HG03025 (cell line): ENCODE results near the gene ADGRL3.
"Not testable (repeated sequence)": the region's sequence is repeated elsewhere in the genome, so short reads cannot be mapped to it uniquely, and the experiment has no call there.

ENCODE experiments used
- ATAC-seq: cut with Tn5 transposase; IDR thresholded peaks from one replicate; pipeline ENCODE4 v1.9.1; 2021; ENCODE audit warnings: mild to moderate bottlenecking, moderate library complexity; ENCODE audit not compliant: unreplicated experiment, low FRiP score

The ADGRL3 gene

DNA sequence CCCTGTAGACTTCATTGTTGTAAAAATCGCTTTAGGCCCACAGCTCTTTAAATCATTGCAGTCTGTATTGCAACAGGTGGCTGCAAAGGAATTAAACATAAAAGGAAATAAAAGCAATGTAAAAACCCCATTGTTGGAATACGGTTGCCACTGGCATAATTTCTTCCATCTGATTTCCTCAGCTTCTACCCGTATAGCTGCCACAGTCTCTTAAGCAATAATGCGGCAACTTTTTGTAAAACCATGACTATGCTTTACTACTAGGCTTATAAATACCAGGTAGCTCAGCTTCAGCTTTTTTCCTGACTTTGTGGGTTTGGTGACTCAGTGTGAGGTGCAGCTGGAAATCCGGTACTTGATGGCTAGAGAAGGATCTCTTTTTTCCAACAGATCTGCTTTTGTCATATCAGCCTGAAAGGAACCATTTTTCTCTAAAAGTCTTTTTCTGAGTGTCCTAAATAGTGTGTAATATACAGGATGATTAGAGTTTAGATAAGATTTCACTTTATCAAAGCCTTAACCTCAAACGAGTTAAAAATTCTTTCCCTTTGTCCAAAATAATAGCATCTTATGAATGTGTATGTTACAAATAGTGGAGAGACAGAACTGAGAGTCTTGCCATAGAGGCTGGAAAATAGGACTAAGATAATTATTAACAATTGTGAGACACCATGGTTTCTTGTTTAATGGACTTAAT lies 268.0 kb downstream of the ADGRL3 start:
- no peak for ATAC-seq

DNA sequence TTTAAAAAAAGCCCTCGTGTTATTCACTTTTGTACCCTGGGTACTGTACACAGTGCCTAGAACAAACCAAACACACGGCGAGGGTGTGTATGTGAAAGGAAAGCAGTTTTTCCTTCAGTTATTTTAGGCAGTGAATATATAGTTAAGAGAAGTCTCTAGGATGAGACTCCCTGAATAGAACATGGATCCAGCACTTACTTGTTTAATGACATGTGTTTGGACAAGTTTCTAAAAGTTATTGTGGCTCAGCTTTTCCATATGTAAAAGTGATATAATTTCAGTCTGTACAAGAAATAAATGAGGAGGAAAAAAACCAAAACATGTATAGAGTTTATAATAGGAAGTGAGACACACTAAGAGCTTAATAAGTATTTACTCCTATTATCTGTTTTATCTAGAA lies 273.2 kb downstream of the ADGRL3 start:
- no peak for ATAC-seq

DNA sequence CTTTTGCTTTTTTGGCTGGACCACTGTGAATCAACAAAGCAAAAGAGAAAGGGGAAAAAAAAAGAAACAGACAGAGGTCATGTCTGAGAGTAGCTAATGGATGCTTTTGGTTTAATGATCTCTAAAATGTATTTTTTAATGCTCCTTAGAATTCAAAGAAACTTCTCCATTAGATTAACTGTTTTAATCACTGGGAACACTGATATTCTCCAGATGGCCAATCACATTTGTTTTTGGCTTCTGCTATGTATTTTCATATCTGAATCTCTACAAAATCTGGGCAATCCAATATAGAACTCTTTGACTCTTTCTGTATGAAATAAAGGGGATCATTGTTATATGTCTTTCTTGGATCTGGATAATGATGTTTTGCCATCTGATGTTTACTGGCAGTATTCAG lies 278.2 kb downstream of the ADGRL3 start:
- no peak for ATAC-seq

DNA sequence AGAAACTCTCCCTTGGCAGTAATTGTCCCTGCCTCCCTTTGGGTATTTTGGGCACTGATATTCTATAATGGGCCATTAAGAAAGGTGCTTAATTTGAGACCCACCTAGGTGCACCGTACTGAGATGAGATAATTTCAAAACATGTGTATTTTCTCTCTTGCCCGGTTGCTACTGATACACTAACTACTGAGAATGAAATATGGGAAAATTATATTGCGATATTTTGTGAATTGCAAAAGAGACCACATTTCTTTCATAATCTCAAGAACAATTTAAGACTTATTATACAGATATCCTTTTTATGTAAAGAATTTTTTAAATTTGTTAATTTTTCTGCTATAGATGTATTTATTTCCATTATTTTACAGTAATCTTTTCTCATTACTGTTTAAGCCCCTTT lies 284.9 kb downstream of the ADGRL3 start:
- ATAC-seq = no peak

- ATAC-seq = no peak
Measured at GRCh38 chr4:61489927-61490326, 289.8 kb downstream of the ADGRL3 start.

DNA sequence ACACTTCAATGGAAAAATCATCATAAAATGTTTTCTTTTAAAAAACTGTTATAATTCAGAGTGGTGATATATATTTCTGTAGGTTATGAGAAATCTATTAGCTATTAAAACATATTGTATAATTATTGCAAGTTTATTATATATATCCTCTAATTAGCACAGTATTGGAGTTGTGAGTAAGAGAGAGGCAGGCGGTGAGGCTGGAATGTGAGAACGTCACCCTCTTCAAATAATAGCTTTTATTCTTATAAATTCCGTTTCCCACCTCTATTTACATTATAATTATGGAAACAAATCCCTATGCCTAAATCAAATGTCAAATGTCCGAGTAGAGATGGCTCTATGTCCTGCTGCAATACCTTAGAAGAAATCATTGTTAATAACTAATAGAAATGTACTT lies 292.9 kb downstream of the ADGRL3 start:
- no peak for ATAC-seq

DNA sequence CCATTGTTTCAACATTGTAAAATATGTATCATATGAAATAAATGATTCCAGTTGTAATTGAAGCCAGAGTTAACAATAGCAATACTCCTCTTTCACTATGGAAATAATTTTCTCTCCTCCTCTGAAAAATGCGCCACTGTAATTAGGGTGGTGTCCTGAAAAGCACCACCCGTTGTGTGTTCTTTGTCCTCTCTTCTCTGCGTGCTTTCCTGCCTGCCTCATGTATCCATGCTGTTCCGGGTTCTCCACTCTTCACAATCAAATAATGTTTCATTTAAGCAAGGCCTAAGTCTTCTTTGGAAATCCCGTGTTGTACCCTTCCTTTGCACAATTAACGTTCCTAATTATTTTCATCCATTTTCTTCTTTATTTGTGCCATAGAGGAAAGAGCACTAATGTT lies 293.3 kb downstream of the ADGRL3 start:
- ATAC-seq = no peak

DNA sequence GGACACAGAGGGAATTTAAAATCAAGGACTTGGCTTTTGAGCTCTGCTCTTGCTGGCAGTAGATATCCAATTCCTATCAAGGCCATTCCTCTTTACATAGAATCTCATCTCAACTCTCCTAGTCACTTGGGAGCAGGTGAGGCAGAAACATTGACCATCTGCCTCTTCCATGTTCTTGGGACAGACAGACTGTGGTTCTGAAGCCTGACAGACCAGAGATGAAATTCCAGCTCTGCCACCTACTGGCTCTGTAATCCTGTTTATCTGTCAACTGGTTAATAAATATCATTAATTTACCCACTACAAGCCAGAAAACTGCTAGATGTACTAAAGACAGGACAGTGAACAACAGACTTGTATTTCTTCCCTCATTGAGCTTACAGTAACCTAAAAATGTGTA lies 300.8 kb downstream of the ADGRL3 start:
- no peak for ATAC-seq

DNA sequence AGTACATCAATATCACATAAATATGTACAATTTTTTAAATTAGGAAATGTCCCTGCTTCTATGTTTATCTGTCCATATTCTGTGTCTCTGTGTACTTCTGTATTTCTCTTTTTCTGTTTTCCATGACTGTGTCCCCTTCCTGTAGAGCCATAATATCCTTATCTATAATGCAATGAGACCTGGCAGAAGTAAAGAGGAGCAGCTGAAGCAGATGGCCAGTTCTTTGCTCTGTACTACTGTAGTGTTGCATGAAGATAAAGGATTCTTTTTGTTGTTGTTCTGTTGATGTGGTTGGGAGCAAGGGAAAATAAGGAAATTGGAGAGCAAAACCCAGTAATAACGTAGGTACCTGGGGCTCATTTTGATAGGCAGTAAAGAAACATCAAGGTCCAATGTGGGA lies 301.7 kb downstream of the ADGRL3 start:
- no peak for ATAC-seq

DNA sequence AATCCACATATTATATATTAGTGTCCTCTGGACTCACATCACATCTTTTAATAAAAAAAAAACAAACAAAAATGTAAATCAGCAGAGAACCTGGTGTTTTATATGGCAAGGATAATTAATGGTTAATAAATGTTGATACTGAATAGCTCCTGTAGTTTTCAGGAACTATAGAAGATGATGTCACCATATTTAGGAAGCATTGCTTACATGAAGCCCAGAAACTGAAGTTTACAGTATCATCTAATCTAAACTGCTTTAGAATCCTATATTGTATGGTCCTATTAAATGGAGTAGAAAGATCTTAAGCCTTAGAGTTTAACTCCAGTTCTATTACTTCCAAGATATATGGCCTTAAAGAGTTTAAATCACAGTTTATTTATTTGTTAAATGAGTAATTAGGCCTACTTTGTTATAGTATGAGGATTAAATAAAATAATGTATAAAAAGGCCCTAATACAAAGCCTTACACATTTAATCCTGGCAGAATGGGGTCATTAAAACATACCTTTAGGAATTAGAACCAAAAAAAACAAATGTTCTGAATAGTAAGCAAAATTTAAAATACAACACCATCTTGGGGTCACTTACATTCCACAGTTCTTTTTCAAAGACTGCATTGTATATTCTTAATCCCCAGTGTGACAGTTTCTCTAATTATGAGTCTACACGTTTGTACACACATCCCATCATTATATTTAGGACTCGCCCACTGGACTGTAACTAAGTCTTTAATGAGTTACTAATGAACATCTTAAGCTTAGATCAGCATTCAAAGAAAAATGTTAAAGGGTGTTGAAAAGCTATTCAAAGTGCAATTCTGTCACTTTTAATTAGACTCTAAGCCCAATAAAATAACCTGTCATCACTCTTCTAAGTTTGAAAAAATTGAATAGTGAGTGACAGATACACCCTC lies 305.9 kb downstream of the ADGRL3 start:
- no peak for ATAC-seq

GRCh38 chr4:61507091-61507490 lies 307.0 kb downstream of the ADGRL3 start:
- ATAC-seq = no peak

- not testable (repeated sequence) for ATAC-seq
Measured at GRCh38 chr4:61509721-61510241, 309.7 kb downstream of the ADGRL3 start.

DNA sequence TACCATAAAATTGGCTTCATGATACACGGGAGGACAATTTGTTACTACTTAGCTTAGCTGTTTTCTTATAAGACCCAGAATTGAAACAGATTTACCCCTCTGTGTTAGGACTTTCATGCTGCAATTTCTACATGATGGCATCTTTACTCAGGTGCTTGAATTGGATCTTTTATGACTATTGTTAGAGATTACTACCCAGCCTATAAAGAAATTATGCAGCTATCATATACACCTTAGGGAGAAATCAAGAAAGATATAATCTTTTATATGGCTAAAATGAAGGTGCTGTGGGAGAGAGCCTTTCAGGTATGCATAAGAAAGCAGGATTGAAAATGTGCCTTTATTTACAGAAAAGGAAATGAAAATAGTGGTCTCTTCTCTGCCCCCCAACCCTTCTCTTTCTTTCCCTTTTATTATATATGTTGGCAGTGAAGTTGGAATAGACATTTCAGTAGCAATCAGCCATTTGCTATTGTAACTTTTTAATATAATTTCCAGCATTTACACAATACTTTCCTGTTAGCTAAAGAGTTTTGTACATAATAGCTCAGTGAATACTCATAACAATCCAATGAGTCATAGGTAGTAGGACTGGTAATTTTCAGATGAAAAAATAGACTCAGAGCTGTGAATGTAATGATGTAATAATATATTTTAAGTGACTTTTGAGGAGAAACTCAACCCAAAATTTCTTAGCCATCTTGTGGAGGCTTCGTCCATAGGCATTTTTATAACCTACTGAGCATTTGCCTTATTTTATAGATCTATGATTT lies 311.8 kb downstream of the ADGRL3 start:
- no peak for ATAC-seq

DNA sequence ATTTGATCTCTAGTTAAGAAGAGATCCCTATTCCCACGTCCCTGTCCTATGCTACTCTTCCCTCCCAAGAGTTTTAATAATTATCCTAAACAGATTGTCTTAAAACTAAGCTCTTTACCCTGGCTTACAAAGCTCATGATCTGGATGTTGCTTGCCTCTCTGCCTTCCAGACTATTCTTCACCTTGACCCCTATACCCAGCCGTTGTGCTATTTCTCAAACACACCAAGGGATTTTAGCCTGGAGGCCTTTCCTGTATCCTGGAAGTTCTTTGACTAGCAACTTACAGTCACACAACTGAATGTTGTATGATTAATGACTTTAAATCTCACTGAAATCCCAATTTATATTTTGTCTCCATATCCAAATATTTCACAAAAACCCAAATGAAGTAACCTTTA lies 314.9 kb downstream of the ADGRL3 start:
- no peak for ATAC-seq

DNA sequence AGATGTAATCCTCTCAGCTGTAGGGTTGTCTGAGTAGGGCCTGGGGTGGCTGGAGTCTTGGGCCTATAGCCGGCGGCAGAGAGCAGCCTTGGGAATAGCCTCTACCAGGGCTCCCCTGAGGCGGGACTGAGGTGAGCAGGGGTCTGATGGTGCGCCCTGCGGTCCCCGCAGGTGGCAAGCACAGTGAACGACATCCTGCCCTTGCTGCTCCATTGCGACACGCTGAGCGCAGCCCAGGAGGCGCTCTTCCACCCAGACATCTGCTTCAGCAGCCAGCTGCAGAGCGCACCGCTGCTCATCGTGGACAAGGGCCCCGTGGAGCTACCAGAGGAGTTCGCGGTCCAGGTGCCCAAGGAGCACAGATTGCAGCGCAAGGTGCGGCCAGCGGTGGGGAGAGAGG lies 317.0 kb downstream of the ADGRL3 start:
- ATAC-seq = no peak

- no peak for ATAC-seq
Measured at GRCh38 chr4:61520166-61520565, 320.0 kb downstream of the ADGRL3 start.

- no peak for ATAC-seq
Measured at GRCh38 chr4:61520681-61521160, 320.6 kb downstream of the ADGRL3 start.

GRCh38 chr4:61521451-61521850 lies 321.3 kb downstream of the ADGRL3 start:
- ATAC-seq = no peak

GRCh38 chr4:61522312-61522711 lies 322.2 kb downstream of the ADGRL3 start:
- no peak for ATAC-seq

GRCh38 chr4:61527888-61528287 lies 327.8 kb downstream of the ADGRL3 start:
- ATAC-seq = no peak

- no peak for ATAC-seq
Measured at GRCh38 chr4:61528595-61528994, 328.5 kb downstream of the ADGRL3 start.
